ENCODE measurements around the gene ADARB2. TPM values are rescaled to one million over a fixed set of nuclear protein-coding genes. Genes with fewer than 3 reads are reported as not detected.

Gene ADARB2
- total RNA-seq, 4 donors from 2014 or later, result 2.3 to 3.7 (median 2.6) TPM

DNA sequence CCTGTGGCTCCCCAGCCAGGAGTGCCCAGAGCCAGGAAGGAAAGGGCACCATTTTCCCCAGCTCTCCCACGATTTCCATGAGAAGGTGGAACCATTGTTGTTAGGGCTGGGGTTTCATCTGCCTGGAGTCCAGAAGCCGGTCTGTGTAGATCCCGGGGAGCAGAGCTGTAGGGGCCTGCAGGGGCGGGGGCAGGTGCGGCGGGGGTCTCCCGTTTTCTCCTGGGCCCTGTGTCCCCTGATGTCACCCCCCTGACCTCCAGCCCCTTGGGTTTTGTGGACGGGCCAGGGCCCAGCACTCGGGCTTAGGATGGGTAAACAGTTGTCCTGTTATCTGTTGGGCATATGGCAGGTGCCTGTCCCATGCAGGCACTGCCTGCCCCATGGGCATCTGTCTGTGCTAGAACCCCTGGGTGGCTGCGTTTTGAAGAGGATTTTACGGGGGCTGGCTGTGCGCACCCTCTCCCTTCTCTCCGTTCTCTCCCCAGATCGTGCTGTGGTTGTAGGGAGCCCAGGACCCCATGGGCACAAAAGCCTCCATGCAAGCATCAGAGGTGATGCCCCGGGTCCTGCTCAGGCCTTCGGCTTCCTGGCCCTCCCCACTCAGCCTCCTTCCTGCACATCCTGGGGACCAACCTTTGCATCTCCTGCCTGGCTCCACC, 522.3 kb downstream of the ADARB2 start:
- intact Hi-C loops (cut with DNase I), result no loop called here
- peaks cover 0 to 27% (median 0%) of the 10 kb centered on the region in 4 donors for H3K27me3 ChIP-seq
- 87% methylated on average over 16 of the region's 16 CpGs for WGBS
- no peaks in the 10 kb centered on the region for H3K36me3 ChIP-seq
- no peak overlapping the region for H3K27ac ChIP-seq (replicated peaks in 1 of 4)
- H3K4me1 ChIP-seq, result no peaks in the 10 kb centered on the region
- no peak for TF ChIP-seq POLR2AphosphoS5 (IDR thresholded peaks at IDR 0.05)
- TF ChIP-seq, protein P1, sequence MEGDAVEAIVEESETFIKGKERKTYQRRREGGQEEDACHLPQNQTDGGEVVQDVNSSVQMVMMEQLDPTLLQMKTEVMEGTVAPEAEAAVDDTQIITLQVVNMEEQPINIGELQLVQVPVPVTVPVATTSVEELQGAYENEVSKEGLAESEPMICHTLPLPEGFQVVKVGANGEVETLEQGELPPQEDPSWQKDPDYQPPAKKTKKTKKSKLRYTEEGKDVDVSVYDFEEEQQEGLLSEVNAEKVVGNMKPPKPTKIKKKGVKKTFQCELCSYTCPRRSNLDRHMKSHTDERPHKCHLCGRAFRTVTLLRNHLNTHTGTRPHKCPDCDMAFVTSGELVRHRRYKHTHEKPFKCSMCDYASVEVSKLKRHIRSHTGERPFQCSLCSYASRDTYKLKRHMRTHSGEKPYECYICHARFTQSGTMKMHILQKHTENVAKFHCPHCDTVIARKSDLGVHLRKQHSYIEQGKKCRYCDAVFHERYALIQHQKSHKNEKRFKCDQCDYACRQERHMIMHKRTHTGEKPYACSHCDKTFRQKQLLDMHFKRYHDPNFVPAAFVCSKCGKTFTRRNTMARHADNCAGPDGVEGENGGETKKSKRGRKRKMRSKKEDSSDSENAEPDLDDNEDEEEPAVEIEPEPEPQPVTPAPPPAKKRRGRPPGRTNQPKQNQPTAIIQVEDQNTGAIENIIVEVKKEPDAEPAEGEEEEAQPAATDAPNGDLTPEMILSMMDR (IDR thresholded peaks at IDR 0.05), result no peak
- no peak for DNase-seq (ENCODE audit: extremely low spot score)
- H3K9me3 ChIP-seq, result no peaks in the 10 kb centered on the region
- no peak overlapping the region for H3K4me3 ChIP-seq

DNA sequence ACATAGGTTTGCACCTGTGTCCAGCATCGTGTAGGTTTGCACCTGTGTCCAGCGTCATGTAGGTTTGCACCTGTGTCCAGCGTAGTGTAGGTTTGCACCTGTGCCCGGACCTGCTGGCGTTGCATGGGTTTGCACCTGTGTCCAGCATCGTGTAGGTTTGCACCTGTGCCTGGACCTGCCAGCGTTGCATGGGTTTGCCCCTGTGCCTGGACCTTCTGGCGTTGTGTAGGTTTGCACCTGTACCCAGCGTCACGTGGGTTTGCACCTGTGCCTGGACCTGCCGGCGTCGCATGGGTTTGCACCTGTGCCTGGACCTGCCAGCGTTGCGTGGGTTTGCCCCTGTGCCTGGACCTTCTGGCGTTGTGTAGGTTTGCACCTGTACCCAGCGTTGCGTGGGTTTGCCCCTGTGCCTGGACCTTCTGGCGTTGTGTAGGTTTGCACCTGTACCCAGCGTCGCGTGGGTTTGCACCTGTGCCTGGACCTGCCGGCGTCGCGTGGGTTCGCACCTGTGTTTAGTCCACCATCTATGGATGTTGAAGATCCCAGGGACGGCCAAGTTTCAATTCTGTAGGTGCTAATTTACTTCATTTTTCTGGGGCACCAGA, 523.2 kb downstream of the ADARB2 start:
- no peak for DNase-seq (ENCODE audit: extremely low spot score)
- Histone ChIP-seq H3K27ac (replicated peaks in 1 of 4) (no peak overlapping the region), H3K27me3 (peaks cover 0 to 27% (median 0%) of the 10 kb centered on the region in 4 donors), H3K9me3 (no peaks in the 10 kb centered on the region), H3K36me3 (no peaks in the 10 kb centered on the region), H3K4me3 (no peak overlapping the region), H3K4me1 (no peaks in the 10 kb centered on the region)
- intact Hi-C loops (cut with DNase I), result no loop called here
- WGBS, result 91% methylated on average over 23 of the region's 28 CpGs
- TF ChIP-seq POLR2AphosphoS5 (IDR thresholded peaks at IDR 0.05) (no peak), EP300 (IDR thresholded peaks at IDR 0.05) (no peak), POLR2A (IDR thresholded peaks at IDR 0.05; ENCODE audit: low read depth) (no peak)
- TF ChIP-seq, protein P1 (IDR thresholded peaks at IDR 0.05), result no peak

DNA sequence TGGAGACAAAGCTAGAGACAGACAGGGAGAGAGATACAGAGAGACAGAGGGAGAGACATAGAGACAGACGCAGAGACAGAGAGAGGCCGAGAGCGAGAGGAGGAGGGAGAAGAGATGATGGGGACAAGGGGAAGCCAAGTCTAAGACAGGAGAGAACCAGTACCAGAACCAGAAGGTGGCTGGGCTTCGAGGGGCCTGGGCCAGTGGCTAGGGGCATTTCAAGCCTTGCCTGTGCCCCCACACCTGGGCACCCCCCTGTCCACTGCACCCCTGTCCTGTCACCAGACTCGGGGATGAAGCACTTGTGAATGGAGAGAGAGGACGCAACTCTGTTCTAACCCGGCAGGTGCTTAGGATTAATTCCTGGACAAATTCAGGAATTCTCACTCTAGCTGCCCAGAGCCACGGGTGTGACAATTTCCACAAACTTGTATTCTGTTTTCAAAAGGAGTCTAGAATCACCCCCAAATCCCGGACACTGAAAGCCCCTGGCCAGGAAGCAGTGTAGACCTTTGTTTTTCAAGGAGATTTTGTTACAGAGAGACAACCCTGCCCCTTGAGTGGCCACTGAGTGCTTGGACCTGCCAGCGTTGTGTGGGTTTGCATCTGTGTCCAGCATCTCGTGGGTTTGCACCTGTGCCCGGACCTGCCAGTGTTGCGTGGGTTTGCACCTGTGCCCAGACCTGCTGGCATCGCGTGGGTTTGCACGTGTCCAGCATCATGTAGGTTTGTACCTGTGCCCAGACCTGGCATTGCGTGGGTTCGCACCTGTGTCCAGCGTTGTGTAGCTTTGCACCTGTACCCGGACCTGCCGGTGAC, 523.9 kb downstream of the ADARB2 start:
- Histone ChIP-seq H3K27me3 (peaks cover 0 to 27% (median 0%) of the 10 kb centered on the region in 4 donors), H3K27ac (replicated peaks in 1 of 4) (no peak overlapping the region), H3K9me3 (no peaks in the 10 kb centered on the region), H3K36me3 (no peaks in the 10 kb centered on the region), H3K4me1 (no peaks in the 10 kb centered on the region), H3K4me3 (no peak overlapping the region)
- 78% methylated on average over 16 of the region's 21 CpGs for WGBS
- intact Hi-C loops (cut with DNase I), result no loop called here
- no peak for TF ChIP-seq POLR2A (IDR thresholded peaks at IDR 0.05; ENCODE audit: low read depth)
- no peak for TF ChIP-seq EP300 (IDR thresholded peaks at IDR 0.05)
- TF ChIP-seq, protein P1 (IDR thresholded peaks at IDR 0.05), result no peak
- no peak for TF ChIP-seq POLR2AphosphoS5 (IDR thresholded peaks at IDR 0.05)
- DNase-seq (ENCODE audit: extremely low spot score), result no peak

DNA sequence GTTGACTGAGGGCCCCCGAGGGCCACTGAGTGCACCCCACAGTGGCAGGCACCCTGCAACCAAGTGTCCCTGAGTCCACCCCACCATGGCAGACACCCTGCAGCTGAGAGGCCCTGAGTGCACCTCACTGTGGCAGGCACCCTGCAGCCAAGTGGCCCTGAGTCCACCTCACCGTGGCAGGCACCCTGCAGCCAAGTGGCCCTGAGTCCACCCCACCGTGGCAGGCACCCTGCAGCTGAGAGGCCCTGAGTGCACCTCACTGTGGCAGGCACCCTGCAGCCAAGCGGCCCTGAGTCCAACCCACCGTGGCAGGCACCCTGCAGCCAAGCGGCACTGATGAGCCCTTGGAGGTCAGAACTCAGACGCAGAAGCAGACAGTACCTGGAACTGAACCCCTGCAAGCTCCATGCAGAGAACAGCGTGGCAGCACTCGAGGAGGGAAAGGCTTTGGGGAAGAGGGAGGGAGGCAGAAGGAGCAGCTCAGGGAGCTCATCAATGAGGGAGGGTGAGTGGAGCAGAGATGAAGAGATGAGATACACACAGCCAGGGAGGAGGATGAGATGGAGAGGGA, 524.7 kb downstream of the ADARB2 start:
- TF ChIP-seq POLR2AphosphoS5 (IDR thresholded peaks at IDR 0.05) (no peak), POLR2A (IDR thresholded peaks at IDR 0.05; ENCODE audit: low read depth) (no peak), EP300 (IDR thresholded peaks at IDR 0.05) (no peak)
- TF ChIP-seq, protein P1 (IDR thresholded peaks at IDR 0.05), result no peak
- Histone ChIP-seq H3K9me3 (no peaks in the 10 kb centered on the region), H3K27me3 (peaks cover 0 to 27% (median 0%) of the 10 kb centered on the region in 4 donors), H3K36me3 (no peaks in the 10 kb centered on the region), H3K4me1 (no peaks in the 10 kb centered on the region), H3K4me3 (no peak overlapping the region), H3K27ac (replicated peaks in 1 of 4) (no peak overlapping the region)
- WGBS, result 82% methylated on average over 9 of the region's 9 CpGs
- intact Hi-C loops (cut with DNase I), result no loop called here
- no peak for DNase-seq (ENCODE audit: extremely low spot score)

All from esophagus muscularis mucosa (tissue), 4 donors.